Stimulated activated CD4-positive, alpha-beta T cell treated with anti-CD3 and anti-CD28 coated beads, Interleukin-2, amount 100 ng/mL, for 24 hours (primary cell): ENCODE measurements around the gene NIPBL.
"Not testable (repeated sequence)": the region's sequence is repeated elsewhere in the genome, so short reads cannot be mapped to it uniquely, and the experiment has no call there.

Source experiments
- DNase-seq, 2 donors: peaks; one replicate each; pipeline ENCODE4 v3.0.0-alpha.2; 2020

NIPBL gene

GRCh38 chr5:37039824-37040223 lies 163.3 kb downstream of the NIPBL start:
- DNase-seq = no peak

DNA sequence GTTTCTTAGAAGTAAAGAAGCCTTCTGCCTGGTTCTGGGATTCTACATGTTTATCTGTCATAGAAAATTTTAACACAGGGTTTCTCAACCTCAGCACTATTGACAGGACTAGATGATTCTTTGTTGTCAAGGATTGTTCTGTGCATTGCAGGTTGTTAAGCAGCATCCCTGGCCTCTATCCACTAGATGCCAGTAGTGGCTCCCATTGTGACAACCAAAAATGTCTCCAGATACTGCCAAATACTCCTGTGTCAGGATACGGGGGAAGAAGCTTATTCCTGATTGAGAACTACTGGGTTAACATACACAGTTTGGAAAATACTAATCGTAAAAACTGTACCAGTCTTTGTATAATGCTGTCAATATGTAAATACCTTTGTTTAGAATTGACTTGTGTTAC lies 167.1 kb downstream of the NIPBL start:
- no peak for DNase-seq

DNA sequence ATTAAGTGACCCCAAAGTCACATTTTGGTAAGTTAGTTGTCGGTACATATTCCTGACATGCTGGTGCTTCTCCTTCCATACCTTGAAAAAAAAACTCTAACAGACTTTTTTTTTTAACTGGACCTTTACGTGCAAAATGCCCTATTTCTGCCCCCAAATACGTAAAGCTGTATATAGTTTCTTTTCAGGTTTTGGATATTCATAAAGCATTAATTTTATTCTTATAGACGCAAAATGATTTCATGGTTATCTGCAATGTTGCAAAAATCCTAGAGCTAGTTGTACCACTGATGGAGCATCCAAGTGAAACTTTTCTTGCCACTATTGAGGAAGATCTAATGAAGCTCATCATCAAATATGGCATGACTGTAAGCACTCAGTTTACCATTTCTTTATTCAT lies 167.6 kb downstream of the NIPBL start:
- no peak for DNase-seq

DNA sequence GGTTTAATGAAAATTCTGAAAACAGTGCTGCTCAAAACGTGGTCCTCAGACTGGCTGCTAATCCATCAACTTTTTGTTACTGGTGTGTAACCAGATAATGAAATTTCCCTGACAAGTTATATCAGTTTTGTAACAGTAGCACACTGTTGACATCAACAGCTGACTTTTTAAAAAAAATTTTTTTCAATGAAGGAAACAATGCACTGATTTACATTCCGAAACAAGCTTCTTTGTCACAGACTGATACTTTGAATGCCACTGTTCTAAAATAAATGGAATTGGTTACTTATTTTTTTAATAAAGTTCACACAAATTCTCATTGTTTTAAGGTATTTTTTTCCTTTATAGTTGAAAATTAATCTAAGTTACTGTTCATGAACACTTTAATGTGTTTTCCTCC lies 169.1 kb downstream of the NIPBL start:
- DNase-seq = no peak

DNA sequence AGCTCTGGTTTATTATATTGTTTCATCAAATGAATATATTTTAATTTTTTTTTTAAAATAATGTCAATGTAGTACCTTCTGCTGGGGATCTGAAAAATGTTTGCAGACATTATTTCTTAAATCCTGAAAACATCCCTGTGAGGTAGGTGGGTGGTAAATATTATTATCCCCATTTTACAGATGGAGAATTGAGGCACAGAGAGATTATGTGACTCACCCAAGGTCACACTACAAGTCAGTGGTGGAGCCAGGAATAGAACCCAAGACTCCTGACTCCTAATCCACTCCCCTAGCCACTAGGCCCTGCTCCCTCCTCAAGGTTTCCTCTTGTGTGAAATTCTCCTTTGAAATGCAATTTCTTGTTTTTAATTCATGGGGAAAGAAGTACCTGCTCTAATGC lies 171.4 kb downstream of the NIPBL start:
- DNase-seq = no peak

DNA sequence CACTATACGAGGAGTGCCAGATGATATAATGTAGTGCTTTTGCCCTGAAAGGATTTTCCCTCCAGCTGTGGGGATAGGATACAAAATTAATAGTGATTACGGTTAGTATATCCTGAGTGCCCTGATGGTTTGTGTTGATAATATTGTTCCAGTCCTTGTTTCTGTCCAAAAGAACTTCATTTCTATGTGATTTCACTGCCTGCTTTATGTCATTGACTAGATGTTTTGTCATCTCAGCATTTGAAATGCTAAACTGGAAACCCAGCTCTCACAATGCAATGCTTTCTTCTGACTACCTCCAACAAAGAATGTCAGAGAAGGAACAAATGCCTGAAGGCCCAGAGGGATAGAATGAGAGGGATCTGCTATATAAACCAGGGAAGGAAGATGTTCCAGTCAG lies 177.8 kb downstream of the NIPBL start:
- no peak for DNase-seq

DNA sequence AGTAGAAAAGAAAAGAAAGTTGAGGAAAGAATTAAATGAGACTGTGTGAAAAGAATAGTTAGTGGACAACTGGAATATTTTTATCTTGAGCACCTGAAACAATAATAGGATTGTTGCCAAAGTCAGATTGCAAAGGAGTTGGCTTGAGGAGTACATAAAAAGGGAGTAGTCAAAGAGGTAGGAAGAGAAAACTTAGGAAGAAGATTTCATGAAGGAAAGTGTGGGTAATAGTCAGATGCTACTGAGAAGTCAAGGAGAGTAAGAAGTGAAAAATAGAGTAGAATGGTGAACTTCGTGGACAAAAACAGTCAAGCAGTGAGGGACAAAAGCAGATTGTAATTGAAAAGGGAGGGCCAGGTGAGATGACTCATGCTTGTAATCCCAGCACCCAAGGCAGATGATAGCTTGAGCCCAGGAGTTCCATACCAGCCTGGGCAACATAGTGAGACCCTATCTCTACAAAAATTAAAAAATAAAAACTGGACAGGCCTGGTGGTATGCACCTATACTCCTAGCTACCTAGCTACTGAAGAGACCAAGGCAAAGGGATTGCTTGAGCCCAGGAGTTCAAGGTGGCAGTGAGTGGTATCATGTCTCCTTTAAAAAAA lies 178.9 kb downstream of the NIPBL start:
- no peak for DNase-seq

DNA sequence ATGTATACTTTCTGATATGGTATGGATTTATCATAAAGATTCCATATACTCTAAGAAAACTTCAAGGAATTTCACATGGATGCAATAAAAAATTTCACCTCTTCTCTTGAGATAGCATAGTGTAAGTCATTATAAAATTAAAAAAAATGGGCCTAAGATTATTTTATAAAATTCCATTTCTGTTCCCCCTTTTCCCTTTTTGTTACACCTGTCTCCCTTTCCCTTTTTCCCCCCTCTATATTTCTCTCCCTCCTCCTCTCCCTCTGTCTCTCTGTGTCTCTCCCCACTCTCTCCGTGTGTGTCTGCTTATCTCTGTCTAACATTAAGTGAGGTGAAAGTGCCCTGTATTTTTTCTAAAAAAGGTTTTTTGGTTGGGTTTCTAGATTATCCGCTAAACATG lies 180.2 kb downstream of the NIPBL start:
- DNase-seq = no peak

- no peak for DNase-seq
Observed at GRCh38 chr5:37060030-37060429, 183.5 kb downstream of the NIPBL start.

DNA sequence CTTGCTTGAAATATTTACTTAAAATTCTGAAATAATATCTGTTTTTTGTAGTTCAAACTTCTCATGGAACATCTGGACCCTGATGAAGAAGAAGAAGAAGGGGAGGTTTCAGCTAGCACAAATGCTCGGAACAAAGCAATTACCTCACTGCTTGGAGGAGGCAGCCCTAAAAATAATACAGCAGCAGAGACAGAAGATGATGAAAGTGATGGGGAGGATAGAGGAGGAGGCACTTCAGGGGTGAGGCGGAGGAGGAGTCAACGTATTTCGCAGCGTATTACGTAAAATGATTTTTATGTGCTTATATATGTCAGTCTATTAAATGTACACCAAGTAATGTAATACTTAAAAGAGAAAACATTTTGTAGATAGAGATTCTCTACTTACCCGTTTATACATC lies 187.2 kb downstream of the NIPBL start:
- no peak for DNase-seq

DNA sequence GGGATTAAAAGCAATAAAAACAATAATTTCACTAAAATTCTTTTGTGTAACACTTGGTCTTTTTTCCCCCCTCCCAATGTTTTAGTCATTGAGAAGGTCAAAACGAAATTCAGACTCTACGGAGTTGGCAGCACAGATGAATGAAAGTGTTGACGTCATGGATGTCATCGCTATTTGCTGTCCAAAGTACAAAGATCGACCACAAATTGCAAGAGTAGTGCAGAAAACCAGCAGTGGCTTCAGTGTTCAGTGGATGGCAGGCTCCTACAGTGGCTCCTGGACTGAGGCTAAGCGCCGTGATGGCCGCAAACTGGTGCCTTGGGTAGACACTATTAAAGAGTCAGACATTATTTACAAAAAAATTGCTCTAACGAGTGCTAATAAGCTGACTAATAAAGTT lies 187.9 kb downstream of the NIPBL start:
- DNase-seq = no peak

DNA sequence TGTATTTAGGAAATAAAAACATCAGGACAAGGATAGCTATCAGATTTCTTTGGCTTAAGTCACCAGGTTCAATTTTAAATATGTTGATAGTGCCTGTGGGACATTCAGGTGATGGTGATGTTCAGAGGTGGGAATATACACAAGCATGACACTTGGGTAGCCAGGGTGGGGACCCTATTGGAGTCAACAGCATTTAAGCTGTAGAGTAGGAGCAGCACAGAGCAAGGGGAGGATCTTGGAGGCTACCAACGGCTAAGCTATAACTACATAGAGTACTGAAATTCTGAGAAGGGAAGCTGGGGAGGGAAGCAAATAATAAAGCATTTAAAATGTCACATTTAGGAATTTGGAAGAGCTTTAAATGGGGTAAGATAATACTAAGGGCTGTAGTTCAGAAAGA lies 194.9 kb downstream of the NIPBL start:
- no peak for DNase-seq

DNA sequence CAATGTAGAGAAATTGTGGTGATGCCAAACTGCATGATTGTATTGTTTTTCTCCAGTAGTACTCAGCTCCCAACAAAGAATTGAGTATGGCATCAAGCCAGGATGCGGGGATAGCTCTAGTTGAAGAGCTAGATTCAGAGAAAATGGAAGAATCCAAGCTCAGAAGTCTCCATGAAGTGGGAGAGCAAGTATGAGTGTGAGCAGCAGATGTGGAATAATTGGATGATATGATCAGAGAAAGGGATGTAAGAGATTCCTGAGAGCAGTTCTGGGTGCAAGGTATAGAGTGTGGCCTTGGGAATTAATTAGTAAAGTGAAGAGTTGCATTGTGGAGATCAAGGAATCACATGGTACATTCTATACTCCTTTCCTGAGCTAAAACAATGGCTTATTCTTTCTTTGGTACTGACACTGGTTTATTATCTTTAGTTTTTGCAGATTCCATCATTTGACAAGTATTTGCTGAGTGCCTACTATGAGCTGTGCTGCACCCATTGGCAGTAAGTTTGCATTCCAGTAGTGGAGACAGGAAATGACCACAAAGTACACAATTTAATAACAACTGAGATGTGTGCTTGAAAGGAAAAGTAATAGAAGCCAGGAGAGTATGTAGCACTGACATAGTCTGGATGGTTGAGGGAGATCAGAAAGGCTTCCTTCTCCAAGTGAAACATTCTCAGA lies 195.5 kb downstream of the NIPBL start:
- DNase-seq = no peak

- DNase-seq = no peak
Observed at GRCh38 chr5:37075399-37075950, 198.9 kb downstream of the NIPBL start.

GRCh38 chr5:37077146-37077545 lies 200.6 kb downstream of the NIPBL start:
- DNase-seq = no peak

DNA sequence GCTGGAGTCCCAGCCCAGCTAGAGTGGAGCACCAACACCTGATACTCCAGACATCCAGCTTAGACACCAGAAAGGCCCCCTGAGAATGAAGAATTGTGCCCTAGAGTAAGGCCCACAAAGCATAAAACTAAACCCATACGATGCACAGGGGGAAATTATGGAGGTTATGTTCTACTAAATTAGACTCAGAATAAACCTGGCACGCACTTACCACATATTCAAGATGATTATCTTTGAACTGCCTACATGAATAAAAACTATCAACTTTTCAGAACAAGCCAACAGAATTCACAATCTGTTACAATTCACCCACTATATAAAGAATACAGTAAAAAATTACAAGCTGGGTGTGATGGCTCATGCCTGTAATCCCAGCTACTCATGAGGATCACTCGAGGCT lies 204.1 kb downstream of the NIPBL start:
- DNase-seq = no peak

DNA sequence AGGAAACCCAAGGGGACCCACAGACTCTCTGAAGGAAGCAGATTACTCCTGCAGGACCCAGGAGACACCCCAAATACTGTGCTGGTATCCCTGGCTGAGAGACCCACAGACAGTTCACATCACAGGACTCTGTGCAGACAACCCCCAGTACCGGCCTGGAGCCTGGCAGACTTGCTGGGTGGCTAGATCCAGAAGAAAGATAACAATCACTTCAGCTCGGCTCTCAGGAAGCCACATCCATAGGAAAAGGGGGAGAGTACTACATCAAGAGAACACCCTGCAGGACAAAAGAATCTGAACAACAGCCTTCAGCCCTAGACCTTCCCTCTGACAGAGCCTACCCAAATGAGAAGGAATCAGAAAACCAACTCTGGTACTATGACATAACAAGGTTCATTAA lies 206.4 kb downstream of the NIPBL start:
- not testable (repeated sequence) for DNase-seq

DNA sequence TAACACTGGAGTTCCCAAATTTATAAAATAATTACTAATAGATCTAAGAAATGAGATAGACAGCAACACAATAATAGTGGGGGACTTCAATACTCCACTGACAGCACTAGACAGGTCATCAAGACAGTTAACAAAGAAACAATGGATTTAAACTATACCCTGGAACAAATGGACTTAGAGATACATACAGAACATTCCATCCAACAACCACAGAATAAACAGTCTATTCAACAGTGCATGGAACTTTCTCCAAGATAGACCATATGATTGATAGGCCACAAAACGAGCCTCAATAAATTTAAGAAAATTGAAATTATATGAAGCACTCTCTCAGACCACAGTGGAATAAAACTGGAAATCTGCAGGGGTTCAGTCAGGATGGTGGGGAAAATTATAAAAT lies 209.5 kb downstream of the NIPBL start:
- DNase-seq = not testable (repeated sequence)

- no peak for DNase-seq
Observed at GRCh38 chr5:37086466-37087173, 210.1 kb downstream of the NIPBL start.

DNA sequence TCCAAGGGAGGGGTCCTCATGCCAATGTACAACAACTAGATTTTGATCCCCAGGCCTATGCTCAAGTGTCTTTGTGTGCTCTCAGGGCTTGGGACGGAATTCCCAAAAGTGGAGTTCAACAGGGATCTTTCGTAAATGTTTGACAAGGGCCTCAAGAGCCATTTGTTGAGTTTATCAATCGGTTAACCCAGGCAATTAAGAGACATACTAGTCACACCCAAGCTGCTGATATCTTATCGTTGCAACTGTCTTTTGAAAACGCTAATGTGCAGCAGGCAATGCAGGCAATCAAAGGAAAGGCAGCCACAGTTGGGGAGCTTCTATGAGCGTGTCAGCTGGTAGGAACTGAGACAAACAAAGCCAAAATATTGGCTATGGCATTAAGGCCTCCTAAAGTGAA lies 211.4 kb downstream of the NIPBL start:
- DNase-seq = no peak

DNA sequence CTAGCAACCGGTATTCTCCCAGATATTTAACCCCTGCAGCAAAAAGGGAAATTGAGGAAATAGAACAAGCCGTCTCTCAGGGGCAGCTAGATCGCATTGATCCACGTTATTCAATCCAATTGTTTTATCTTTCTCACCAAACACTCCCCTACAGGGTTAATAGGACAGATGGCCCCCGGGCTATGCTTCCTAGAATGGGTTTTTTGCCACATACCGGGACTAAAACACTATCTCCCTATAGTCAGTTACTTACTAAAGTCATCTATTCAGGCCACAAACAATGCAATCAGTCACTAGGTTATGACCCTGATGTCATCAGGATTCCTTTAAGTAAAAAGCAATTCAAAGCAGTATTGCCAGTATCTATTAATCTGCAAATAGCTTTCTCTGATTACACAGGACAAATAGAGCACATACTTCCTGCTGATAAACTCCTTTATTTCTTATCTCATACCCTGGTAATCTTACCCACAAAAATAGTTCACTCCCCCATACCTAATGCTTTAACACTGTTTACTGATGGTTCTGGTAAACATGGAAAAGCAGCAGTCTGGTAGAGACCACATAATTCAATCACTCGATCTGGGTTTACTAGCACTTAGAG lies 213.7 kb downstream of the NIPBL start:
- DNase-seq = no peak

DNA sequence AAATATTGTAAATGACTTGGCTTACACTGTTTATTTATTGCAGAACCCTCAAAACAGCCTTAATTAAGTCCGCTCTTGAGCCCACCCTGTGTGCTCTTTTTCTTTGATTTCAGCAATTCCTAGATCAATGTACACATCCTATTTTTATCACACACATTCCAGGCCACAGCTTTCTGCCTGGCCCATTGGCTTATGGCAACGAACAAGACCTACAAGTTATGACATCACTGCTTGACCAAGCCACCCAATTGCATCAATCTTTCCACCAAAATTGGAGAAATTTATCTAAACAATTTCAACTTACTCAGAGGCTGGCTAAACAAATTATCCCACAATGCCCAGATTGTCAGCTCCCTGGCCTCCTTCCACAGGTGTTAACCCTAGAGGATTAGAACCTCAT lies 214.2 kb downstream of the NIPBL start:
- no peak for DNase-seq

GRCh38 chr5:37093795-37094194 lies 217.2 kb downstream of the NIPBL start:
- not testable (repeated sequence) for DNase-seq

GRCh38 chr5:37099267-37099666 lies 222.7 kb downstream of the NIPBL start:
- DNase-seq = not testable (repeated sequence)
